Trophoblast cell (in vitro differentiated cells and primary cell): ENCODE data around the gene TEAD1.
A peak's percentile ranks its signal among the peaks of the same experiment; 100 is the strongest.

Experiments used
- DNase-seq, 2 donors: peaks; one replicate each; pipeline ENCODE4 v3.0.0-alpha.2; 2016
- H2AFZ ChIP-seq: 2 replicates; pipeline ENCODE4 v1.6.1; 2013; ENCODE audit warnings: low read length, moderate library complexity, mild to moderate bottlenecking; ENCODE audit not compliant: insufficient read depth, poor library complexity
- H2AK5ac ChIP-seq: 2 replicates; pipeline ENCODE4 v1.6.1; 2013; ENCODE audit warnings: mild to moderate bottlenecking, low read length
- H2BK120ac ChIP-seq: 2 replicates; pipeline ENCODE4 v1.6.1; 2013; ENCODE audit warnings: low read length, mild to moderate bottlenecking, moderate library complexity; ENCODE audit not compliant: insufficient read depth, poor library complexity
- H2BK12ac ChIP-seq: 2 replicates; pipeline ENCODE4 v1.6.1; 2013; ENCODE audit warnings: mild to moderate bottlenecking, low read length, moderate library complexity
- H2BK5ac ChIP-seq: 2 replicates; pipeline ENCODE4 v1.6.1; 2013; ENCODE audit warnings: low read length, low read depth, moderate library complexity, mild to moderate bottlenecking; ENCODE audit not compliant: poor library complexity
- H3K14ac ChIP-seq: 2 replicates; pipeline ENCODE4 v1.6.1; 2013; ENCODE audit warnings: mild to moderate bottlenecking, low read length
- H3K18ac ChIP-seq: 2 replicates; pipeline ENCODE4 v1.6.1; 2013; ENCODE audit warnings: mild to moderate bottlenecking, low read length
- H3K23ac ChIP-seq: 2 replicates; pipeline ENCODE4 v1.6.1; 2013; ENCODE audit warnings: low read length
- H3K27ac ChIP-seq: 2 replicates; pipeline ENCODE4 v1.5.1; 2013; ENCODE audit warnings: low read depth, mild to moderate bottlenecking, inconsistent platforms, low read length, moderate library complexity
- H3K27me3 ChIP-seq: 2 replicates; pipeline ENCODE4 v1.6.1; 2013; ENCODE audit warnings: inconsistent platforms, mild to moderate bottlenecking, low read length, moderate library complexity; ENCODE audit not compliant: insufficient read depth
- H3K36me3 ChIP-seq, 2 experiments: 1 replicate in 1 of 2; 2 replicates in 1 of 2; pipeline ENCODE4 v1.6.1; 2013; ENCODE audit warnings: low read length in 2 of 2, mild to moderate bottlenecking in 2 of 2, moderate library complexity in 1 of 2; ENCODE audit not compliant: insufficient read depth in 2 of 2, control insufficient read depth in 1 of 2
- H3K4ac ChIP-seq: 2 replicates; pipeline ENCODE4 v1.6.1; 2013; ENCODE audit warnings: low read depth, mild to moderate bottlenecking, low read length, moderate library complexity
- H3K4me1 ChIP-seq, 2 experiments: 1 replicate in 1 of 2; 2 replicates in 1 of 2; pipeline ENCODE4 v1.6.1; 2013; ENCODE audit warnings: low read length in 2 of 2, mild to moderate bottlenecking in 2 of 2, moderate library complexity in 1 of 2; ENCODE audit not compliant: insufficient read depth in 2 of 2, control insufficient read depth in 1 of 2
- H3K4me2 ChIP-seq: 2 replicates; pipeline ENCODE4 v1.6.1; 2013; ENCODE audit warnings: inconsistent platforms, mild to moderate bottlenecking, low read length, moderate library complexity
- H3K4me3 ChIP-seq: 2 replicates; pipeline ENCODE4 v1.5.1; 2013; ENCODE audit warnings: mild to moderate bottlenecking, low read depth, low read length, inconsistent platforms
- H3K79me1 ChIP-seq: one replicate; pipeline ENCODE4 v1.6.1; 2013; ENCODE audit warnings: low read length
- H3K79me2 ChIP-seq: 2 replicates; pipeline ENCODE4 v1.6.1; 2013; ENCODE audit warnings: low read length, mild to moderate bottlenecking; ENCODE audit not compliant: control insufficient read depth, insufficient read depth, poor library complexity
- H3K9ac ChIP-seq: 2 replicates; pipeline ENCODE4 v1.6.1; 2013; ENCODE audit warnings: mild to moderate bottlenecking, low read length
- H3K9me3 ChIP-seq: 2 replicates; pipeline ENCODE4 v1.6.1; 2013; ENCODE audit warnings: low read depth, mild to moderate bottlenecking, control low read depth, inconsistent platforms, low read length; ENCODE audit not compliant: insufficient read depth
- H4K12ac ChIP-seq: 2 replicates; pipeline ENCODE4 v1.6.1; 2013; ENCODE audit warnings: low read depth, mild to moderate bottlenecking, low read length, moderate library complexity
- H4K8ac ChIP-seq: 2 replicates; pipeline ENCODE4 v1.6.1; 2013; ENCODE audit warnings: low read depth, mild to moderate bottlenecking, low read length, moderate library complexity
- H4K91ac ChIP-seq: one replicate; pipeline ENCODE4 v1.6.1; 2013; ENCODE audit warnings: low read depth, mild to moderate bottlenecking, low read length, moderate library complexity
- WGBS: extraction: QIAGEN DNeasy Blood & Tissue Kit; methylation state at CpG from one replicate; pipeline ENCODE4 v1.1.7; 2013; ENCODE audit warnings: missing lambda C conversion rate; ENCODE audit not compliant: insufficient read length, insufficient coverage; ENCODE audit errors: extremely low coverage; 5-methylcytosine and 5-hydroxymethylcytosine counted together

The TEAD1 gene

GRCh38 chr11:12684315-12684714, 10.1 kb downstream of the TEAD1 start:
- Histone ChIP-seq H3K9ac (no peak overlapping the region), H3K14ac (no peak overlapping the region), H3K4me3 (no peak overlapping the region), H3K4me1 (peaks cover 49 to 60% of the 10 kb centered on the region in 2 experiments), H3K23ac (no peak overlapping the region), H2AFZ (no peak overlapping the region), H2BK5ac (peak overlapping the region; percentile 27), H3K9me3 (no peaks in the 10 kb centered on the region), H4K8ac (peak overlapping the region; percentile 49), H3K27me3 (no peaks in the 10 kb centered on the region), H4K91ac (peak overlapping the region; percentile 52), H3K4me2 (peak overlapping the region; percentile 4), H2BK120ac (no peak overlapping the region), H3K18ac (peak overlapping the region; percentile 90), H3K79me1 (peaks cover 37% of the 10 kb centered on the region), H3K79me2 (peaks cover 40% of the 10 kb centered on the region), H2AK5ac (no peak overlapping the region), H4K12ac (no peak overlapping the region), H3K36me3 (peaks cover 3 to 10% of the 10 kb centered on the region in 2 experiments), H3K4ac (peak overlapping the region; percentile 96), H2BK12ac (peak overlapping the region; percentile 34), H3K27ac (peak overlapping the region; percentile 71)
- no CpG with 5 or more reads among the region's 4 CpGs for WGBS
- peak in 1 of 2 donors; percentile 52 for DNase-seq

DNA sequence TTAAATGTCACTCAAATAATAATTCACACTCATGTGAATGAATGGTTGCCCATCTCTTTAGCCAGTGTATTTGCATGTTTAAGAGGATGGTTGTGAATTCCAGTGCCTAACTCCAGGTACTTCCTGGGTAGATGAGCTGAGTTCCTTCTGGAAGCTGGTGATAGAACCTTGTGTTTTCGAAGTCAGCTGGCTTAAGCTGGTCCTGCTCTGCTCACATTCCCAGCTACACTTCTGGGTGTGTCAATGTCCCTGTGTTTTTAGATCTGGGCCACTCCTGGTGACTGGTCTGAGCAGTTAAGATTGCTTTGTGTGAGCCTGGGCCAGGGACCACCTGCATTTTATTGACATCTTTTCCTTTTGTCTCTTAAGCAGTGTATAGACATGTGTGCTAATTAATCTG, 10.6 kb downstream of the TEAD1 start:
- peaks cover 3 to 10% of the 10 kb centered on the region in 2 experiments for H3K36me3 ChIP-seq
- H3K27ac ChIP-seq: peak overlapping the region; percentile 71
- H4K12ac ChIP-seq: no peak overlapping the region
- no peak for DNase-seq
- no peak overlapping the region for H2BK12ac ChIP-seq
- H3K79me1 ChIP-seq: peaks cover 37% of the 10 kb centered on the region
- no peak overlapping the region for H3K23ac ChIP-seq
- H2BK120ac ChIP-seq: peak overlapping the region; percentile 16
- H3K79me2 ChIP-seq: peaks cover 40% of the 10 kb centered on the region
- no peaks in the 10 kb centered on the region for H3K27me3 ChIP-seq
- peak overlapping the region; percentile 70 for H2BK5ac ChIP-seq
- peaks cover 49 to 65% of the 10 kb centered on the region in 2 experiments for H3K4me1 ChIP-seq
- H3K18ac ChIP-seq: no peak overlapping the region
- H3K9me3 ChIP-seq: no peaks in the 10 kb centered on the region
- peak overlapping the region; percentile 96 for H3K4ac ChIP-seq
- WGBS: no CpG with 5 or more reads among the region's 1 CpG
- no peak overlapping the region for H3K4me2 ChIP-seq
- no peak overlapping the region for H3K4me3 ChIP-seq
- H3K9ac ChIP-seq: no peak overlapping the region
- H3K14ac ChIP-seq: peak overlapping the region; percentile 8
- H4K8ac ChIP-seq: no peak overlapping the region
- no peak overlapping the region for H2AFZ ChIP-seq
- peak overlapping the region; percentile 50 for H4K91ac ChIP-seq
- H2AK5ac ChIP-seq: no peak overlapping the region

DNA sequence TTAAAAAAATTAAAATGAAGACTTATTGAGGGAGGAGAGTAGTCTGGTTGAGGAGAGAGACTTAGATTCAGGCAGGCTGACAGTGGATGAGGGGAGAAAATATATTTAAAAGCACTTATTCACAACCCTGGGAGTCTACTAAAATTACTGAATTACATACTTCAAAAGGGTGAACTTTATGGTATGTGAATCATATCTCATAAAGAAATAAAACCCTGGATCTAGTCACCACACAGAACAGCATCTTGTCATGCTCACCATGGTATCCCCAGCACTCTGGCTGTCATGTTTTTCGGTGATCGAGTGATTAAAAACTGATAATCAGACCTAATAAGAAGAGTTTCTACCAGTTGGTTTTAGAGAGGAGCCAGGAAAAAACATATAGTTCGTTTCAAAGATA, 11.0 kb downstream of the TEAD1 start:
- no peak overlapping the region for H3K4me2 ChIP-seq
- H3K79me2 ChIP-seq: peaks cover 40% of the 10 kb centered on the region
- no peak overlapping the region for H4K91ac ChIP-seq
- no peak overlapping the region for H4K8ac ChIP-seq
- no peaks in the 10 kb centered on the region for H3K9me3 ChIP-seq
- H3K79me1 ChIP-seq: peaks cover 37% of the 10 kb centered on the region
- no peak overlapping the region for H3K9ac ChIP-seq
- H3K27me3 ChIP-seq: no peaks in the 10 kb centered on the region
- H2BK5ac ChIP-seq: no peak overlapping the region
- H2AFZ ChIP-seq: no peak overlapping the region
- no peak overlapping the region for H2AK5ac ChIP-seq
- no peak overlapping the region for H3K14ac ChIP-seq
- peaks cover 49 to 65% of the 10 kb centered on the region in 2 experiments for H3K4me1 ChIP-seq
- WGBS: no CpG with 5 or more reads among the region's 3 CpGs
- DNase-seq: no peak
- no peak overlapping the region for H3K23ac ChIP-seq
- no peak overlapping the region for H4K12ac ChIP-seq
- H3K4ac ChIP-seq: peak overlapping the region; percentile 41
- no peak overlapping the region for H2BK120ac ChIP-seq
- peaks cover 3 to 10% of the 10 kb centered on the region in 2 experiments for H3K36me3 ChIP-seq
- H3K18ac ChIP-seq: no peak overlapping the region
- no peak overlapping the region for H2BK12ac ChIP-seq
- H3K27ac ChIP-seq: no peak overlapping the region
- H3K4me3 ChIP-seq: no peak overlapping the region

- peak overlapping the region; percentile 87 for H3K18ac ChIP-seq
- H2BK5ac ChIP-seq: peak overlapping the region; percentile 96
- peak overlapping the region; percentile 74 for H2BK120ac ChIP-seq
- H3K27ac ChIP-seq: peak overlapping the region; percentile 96
- peaks cover 45 to 63% of the 10 kb centered on the region in 2 experiments for H3K4me1 ChIP-seq
- peaks cover 0 to 5% of the 10 kb centered on the region in 2 experiments for H3K36me3 ChIP-seq
- peak overlapping the region; percentile 81 for H4K8ac ChIP-seq
- H3K79me1 ChIP-seq: peaks cover 39% of the 10 kb centered on the region
- H3K4me2 ChIP-seq: peak overlapping the region; percentile 65
- no peaks in the 10 kb centered on the region for H3K27me3 ChIP-seq
- no peaks in the 10 kb centered on the region for H3K9me3 ChIP-seq
- no peak overlapping the region for H3K4me3 ChIP-seq
- H2AK5ac ChIP-seq: peak overlapping the region; percentile 71
- H2BK12ac ChIP-seq: peak overlapping the region; percentile 91
- peak overlapping the region; percentile 84 for H3K14ac ChIP-seq
- no peak overlapping the region for H3K23ac ChIP-seq
- H3K79me2 ChIP-seq: peaks cover 36% of the 10 kb centered on the region
- H3K9ac ChIP-seq: no peak overlapping the region
- H4K91ac ChIP-seq: peak overlapping the region; percentile 83
- peak; percentile 70 to 89 for DNase-seq
- no peak overlapping the region for H4K12ac ChIP-seq
- peak overlapping the region; percentile 60 for H3K4ac ChIP-seq
- H2AFZ ChIP-seq: no peak overlapping the region
- no CpG with 5 or more reads among the region's 2 CpGs for WGBS
Observed at GRCh38 chr11:12686246-12687060, 12.2 kb downstream of the TEAD1 start.
